Right lung (tissue), 5 donors: ENCODE results near the gene SNX32. TPM values are rescaled to one million over a fixed set of nuclear protein-coding genes. Genes with fewer than 3 reads are reported as not detected.
"Not testable (repeated sequence)": the region's sequence is repeated elsewhere in the genome, so short reads cannot be mapped to it uniquely, and the experiment has no call there.

Experiments
- DNase-seq, 2 donors: peaks; one replicate each; pipeline ENCODE4 v3.0.0-alpha.2; 2013
- polyA plus RNA-seq, 5 donors: library from polyadenylated mRNA; unstranded; fragments of 120-200 nt; gene quantifications; one replicate each; pipeline versions ENCODE4 v1.2.1 to v1.2.3, GENCODE V29; 2013; ENCODE audit warnings: inconsistent platforms in 1 of 5, low replicate concordance in 1 of 5; ENCODE audit not compliant: insufficient read length in 5 of 5, insufficient read depth in 1 of 5

The SNX32 gene
- polyA plus RNA-seq, 5 donors = 1.6 to 5.2 (median 3.1) TPM

DNA sequence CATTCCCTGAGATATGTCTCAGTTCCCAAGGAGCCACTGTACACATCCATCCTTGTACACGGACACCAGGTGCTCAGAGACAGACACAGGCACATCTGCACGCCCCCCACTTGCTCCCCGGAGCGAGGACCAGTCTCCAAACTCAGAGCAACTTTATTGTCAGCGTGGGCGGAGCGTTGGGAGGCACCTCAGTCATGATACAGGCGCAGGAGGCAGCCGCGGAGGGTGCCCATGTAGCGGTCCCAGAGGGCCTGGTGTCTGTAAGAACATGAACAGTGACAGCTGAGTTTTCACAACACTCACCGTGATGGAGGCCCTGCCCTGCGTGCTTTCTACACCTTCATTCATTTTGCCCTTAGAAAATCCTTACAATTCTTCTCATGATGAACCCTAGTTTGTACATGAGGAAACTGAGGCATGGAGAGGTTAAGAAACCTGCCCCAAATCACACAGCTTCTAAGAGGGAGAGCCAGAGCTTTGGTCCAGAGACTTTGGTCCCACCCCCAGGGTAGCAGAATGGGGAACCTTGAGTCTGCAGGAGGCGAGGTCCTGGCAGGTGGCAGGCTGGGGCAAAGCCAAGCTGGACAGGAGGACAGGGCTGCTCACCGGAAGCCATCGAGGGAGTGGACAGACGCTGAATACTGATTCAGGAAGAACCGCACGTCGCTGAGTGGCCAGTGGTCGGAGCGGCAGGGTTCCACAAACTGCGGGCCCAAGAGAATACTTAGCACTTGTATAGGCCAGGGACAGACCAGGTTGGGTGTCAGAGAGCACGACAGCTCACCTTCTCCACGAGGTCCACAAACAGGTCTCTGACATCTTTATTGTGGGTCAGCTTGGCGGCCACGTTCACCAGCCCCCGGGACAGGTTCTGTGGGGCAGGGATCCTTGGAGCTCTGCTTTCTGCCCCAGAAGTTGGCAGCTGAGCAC lies 50.3 kb downstream of the SNX32 start:
- DNase-seq = no peak

DNA sequence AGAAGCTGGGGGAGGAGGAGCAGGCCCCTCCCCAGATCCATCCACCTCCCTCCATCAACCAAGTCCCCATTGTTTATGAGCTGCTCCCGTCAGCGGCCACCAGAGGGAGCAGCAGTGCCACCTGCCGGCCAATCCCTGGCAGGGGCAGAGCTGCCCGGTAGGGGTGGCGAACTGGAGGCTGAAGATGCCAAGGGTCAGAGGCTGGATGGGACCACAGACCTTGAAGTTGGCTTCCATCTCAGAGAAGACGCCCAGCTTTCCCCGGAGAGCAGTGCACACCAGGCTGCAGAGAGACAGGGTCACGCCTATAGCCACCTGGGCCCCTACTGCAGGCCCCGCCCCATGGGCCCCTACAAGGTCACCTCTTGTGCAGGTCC lies 50.9 kb downstream of the SNX32 start:
- DNase-seq = peak in 1 of 2 donors; percentile 66

DNA sequence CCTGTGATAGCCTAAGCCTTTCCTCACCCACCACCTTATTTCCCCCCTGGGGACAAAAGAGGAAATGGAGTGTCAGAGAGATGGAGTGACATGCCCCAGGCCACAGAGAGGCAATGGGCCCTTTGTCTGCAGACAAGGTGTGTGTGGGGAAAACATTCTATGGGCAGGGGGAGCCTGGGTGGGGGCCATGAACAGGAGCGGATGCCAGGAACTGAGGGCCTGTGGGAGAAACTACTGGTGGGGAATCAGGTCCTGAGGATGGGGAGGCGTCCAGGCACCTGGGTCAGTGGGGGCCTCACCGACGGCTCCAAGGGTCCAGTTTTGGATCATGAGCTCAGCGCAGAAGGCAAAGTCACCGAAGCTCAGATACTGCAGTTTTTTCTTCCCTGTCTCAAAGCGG lies 51.5 kb downstream of the SNX32 start:
- no peak for DNase-seq

DNA sequence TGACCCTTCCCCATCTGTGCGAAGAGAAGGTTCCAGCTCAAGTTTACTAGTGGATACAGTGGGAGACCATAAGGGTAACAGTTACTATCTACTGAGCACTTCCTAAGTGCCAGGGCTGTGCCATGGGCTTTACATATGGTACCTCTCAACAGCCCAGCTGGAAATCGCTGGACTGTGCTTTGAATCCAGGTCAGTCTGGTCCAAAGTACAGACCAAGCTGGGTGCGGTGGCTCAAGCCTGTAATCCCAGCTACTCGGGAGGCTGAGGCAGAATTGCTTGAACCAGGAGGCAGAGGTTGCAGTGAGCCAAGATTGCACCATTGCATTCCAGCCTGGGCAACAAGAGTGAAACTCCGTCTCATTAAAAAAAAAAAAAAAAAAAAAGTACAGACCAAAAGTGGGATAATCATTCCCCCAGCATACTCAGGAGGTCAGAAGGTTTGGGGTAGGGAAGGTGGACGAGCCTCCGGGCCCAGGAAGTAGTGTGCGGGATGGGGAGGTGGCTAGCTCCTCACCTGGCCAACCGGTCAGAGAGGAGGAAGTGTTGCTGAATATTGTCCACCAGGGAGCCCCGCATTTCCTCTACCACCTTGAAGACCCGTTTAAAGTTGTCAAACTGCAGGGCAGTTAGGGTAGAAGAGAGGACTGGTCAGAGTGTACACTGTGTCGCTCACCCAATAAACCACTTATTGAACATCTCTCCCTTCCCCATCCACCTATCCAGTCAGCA lies 52.2 kb downstream of the SNX32 start:
- DNase-seq = no peak

DNA sequence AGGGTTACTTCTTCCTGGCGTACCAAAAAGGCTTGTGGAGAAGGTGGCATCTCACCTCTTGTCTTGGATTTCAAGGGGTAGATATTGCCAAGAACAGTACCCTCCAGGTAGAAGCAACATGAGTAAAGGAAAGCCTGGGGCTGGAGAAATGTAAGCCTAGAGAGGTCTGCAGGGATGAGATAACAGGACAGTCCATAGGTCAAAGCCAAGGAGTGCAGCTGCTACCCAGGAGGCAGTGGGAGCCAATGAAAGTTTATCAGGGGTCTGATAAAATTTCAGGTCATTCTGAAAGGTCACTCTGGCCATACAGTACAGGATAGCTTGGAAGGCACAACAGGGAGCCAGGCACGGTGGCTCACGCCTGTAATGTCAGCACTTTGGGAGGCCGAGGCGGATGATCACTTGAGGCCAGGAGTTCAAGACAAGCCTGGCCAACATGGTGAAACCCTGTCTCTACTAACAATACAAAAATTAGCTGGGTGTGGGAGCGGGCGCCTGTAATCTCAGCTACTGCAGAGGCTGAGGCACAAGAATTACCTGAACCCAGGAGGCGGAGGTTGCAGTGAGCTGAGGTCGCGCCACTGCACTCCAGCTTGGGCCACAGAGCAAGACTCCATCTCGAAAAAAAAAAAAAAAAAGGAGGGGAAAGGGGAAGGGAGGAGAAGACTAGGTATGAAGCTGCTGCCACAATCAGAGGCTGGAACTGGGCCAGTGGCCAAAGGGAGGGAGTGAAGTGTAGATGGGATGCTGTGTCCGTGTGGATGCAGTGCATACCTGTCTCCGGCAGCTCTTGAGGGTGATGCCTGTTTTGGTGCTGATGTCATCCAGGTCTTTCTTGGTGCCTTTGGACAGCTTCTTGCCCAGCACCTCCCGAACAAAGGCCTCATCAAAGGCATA lies 53.3 kb downstream of the SNX32 start:
- DNase-seq = no peak

DNA sequence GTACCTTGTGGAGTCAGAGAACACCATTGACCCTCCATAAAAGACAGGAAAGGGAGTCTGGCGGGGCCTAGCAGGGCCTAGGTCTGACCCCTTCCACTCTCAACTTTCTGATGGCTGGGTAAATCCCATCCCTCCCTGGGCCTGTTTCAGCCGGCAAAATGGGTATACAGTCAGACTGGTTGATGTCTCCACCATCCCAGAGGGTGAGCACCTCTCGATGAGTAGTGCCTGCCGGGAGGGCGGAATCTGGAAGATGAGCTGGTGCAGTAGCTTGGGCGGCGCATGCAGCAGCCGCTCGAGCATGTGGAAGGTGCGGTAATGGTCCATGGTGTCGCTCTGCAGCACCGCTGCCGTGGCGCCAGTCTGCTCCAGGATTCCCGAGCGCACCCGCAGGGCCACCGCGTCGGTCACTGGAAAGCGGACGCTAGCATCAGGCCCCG lies 54.0 kb downstream of the SNX32 start:
- DNase-seq = no peak

DNA sequence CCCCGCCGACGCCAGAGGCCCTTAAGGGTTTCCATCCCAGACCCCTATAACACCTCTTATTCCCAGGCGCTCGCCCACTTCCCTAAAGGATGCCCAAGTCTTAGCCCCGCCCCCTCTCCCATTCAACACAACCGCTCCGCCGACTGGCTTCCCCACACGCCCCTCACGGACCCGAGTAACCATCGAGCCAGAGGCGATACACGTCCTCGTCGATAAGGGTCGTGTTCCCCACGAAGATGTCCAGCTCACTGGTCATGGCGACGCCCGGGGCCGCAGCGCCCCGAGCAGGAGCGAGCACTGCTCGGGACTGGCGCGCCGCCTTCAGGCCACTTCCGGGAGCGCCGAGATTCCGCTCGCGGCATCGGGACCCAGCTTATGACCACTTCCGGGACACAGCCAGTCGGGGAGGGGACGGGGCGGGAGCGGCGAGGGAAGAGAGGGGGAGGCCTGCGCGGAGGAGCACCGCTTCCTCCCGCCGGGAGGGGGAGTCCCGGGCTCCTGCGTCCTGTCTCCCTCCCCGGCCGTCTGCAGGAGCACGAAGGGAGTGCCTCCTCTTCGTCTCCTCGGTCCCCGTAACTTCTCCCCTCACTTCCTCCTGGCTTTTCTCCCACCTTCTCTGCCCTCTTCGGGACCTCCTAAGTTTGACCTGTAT lies 54.5 kb downstream of the SNX32 start, which contains the start of gene FIBP:
Gene FIBP, minus strand, starts transcription at position 309 of the 652 bp plus-strand sequence. Its CDS starts 53 bp downstream, at position 256.
- peak; percentile 97 for DNase-seq

DNA sequence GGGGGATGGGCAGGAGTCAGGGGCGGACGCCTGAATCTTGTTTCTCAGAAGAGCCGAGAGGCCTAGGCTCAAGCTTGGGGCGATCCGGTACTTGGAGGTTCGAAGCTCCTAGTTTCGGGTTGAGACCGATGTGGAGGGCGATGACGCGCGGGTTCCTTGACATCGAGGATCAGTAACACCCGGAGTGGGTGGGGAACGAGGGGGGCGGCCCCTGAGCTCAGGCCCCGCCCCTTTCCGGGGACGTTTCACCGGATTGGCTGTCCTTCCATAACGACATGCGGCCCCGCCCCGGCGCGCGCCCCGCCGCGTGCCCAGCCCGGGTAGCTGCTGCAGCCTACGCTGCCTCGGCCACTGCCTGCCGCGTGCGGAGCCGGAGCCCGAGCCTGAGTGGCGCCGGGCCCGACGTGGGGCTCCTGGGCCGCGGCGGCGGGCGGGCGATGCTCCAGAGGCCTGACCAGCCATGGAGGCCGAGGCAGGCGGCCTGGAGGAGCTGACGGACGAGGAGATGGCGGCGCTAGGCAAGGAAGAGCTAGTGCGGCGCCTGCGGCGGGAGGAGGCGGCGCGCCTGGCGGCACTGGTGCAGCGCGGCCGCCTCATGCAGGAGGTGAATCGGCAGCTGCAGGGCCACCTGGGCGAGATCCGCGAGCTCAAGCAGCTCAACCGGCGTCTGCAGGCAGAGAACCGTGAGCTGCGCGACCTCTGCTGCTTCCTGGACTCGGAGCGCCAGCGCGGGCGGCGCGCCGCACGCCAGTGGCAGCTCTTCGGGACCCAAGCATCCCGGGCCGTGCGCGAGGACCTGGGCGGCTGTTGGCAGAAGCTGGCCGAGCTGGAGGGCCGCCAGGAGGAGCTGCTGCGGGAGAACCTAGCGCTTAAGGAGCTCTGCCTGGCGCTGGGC lies 56.8 kb downstream of the SNX32 start, which contains the start of gene CCDC85B:
Gene CCDC85B, plus strand, starts transcription at position 350 of the 895 bp plus-strand sequence. Its CDS starts 111 bp downstream, at position 461.
- DNase-seq = peak; percentile 96 to 98

DNA sequence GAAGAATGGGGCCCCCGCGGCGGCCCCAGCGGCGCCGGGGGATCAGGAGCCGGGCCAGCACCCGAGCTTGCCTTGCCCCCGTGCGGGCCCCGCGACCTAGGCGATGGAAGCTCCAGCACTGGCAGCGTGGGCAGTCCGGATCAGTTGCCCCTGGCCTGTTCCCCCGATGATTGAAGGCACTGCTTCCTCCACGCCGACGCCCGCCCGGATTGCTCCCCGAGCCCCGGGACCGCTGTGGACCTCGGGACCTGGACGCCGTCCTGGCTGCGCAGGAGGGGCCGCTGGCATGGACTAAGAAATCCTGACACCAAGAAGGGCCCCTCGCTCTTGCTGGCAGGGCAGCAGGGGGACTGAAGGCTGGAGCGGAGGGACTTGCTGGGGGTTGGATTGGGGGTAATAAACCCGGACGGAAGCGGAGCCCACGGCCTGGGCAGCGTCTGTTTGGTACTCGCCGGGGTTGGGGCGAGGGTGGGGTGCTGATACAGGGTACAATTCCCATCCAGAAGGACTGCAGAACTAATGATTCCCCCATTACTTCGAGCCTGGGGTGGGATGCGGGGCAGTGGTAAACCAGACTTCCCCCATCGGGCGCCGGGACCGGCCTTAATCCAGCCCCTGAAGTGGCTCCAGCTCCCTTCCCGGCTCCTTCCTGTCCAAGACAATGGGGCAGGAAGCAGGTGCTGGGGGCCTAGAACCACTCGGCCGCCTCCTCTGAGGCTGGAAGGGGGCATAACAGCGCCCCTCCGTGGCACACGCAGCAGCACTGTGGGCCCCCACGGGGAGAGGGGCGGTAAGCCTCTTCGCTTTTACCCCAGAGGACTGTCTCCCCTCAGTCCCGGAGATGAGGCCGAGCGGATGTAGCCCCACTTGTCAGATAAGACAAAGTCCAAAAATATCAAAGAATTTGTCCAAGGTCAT lies 57.7 kb downstream of the SNX32 start:
- DNase-seq = no peak

DNA sequence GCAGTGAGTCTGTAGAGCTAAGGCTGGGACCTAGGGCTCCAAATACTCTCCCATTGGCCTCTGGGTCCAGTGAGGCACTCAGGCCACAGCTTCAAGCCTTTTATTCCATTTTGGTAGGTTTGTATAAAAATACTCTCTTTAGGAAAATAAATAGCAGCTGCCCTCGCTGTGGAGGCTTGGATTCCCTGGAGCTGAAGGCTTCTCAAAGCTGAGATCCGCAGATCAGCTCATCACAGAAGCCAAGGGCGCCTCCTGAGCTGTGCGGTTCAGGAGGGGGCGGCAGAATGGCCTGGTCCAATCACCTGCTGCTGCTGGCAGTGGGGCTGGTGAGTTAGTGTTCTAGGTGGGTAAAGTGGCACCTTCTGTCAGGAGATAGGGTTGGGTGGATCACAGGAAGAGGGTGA lies 58.4 kb downstream of the SNX32 start:
- not testable (repeated sequence) for DNase-seq

DNA sequence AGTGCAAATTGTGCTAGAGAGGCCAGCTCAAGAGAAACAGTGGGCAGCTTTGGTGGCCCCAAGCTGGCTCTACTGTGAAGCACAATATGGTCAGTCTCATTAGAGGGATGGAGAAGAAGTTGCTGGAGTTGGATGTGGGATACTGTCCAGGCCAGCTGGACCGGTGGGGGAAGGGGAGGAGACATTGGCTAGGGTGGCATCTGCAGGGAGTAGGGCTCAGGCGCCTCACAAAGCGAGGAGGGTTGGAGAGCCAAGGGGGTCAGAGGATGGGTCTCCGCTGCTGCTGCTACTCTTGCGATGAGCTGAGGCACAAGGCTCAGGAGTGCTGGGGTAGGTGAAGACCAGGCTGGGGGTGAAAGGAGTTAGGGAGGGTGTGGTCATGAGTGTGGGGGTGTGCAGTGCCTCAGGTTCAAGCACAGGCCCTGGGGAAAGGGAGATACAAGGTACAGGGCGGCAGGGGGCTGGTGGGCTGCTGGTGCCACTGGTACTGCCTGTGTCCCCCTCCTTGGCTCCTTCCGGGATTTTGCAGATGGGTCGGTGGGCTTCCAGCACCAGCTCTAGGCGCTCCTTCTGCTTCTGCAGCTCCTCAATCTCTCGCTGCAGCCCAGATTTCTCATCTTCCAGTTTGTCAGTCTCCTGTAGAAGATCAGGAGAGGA lies 59.0 kb downstream of the SNX32 start:
- DNase-seq = no peak

DNA sequence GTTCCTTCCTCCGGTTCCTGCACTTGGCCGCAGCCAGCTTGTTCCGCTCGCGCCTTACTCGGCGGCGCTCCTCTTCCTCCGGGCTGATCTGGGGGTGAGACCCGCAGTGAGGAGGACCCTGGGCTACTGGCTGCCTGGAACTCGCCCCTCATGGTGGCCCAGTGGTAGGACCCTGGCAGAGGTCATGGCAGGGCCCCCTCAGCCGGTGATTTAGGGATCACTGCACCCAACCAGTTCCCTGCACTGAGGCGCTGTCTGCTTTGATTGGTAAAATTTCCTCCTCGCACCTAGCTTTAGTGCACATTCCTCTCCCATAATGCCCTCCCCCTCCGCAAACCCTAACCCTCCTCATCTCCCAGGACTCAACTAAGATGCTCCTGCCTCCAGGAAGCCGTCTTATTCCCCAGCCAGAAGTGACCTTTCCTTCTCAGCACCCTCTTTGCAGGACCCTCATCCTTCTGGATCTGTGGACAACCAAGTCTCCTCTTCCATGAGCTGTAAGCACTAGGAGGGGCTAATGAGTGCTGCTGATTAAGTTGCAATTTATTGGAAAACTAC lies 60.4 kb downstream of the SNX32 start:
- no peak for DNase-seq

DNA sequence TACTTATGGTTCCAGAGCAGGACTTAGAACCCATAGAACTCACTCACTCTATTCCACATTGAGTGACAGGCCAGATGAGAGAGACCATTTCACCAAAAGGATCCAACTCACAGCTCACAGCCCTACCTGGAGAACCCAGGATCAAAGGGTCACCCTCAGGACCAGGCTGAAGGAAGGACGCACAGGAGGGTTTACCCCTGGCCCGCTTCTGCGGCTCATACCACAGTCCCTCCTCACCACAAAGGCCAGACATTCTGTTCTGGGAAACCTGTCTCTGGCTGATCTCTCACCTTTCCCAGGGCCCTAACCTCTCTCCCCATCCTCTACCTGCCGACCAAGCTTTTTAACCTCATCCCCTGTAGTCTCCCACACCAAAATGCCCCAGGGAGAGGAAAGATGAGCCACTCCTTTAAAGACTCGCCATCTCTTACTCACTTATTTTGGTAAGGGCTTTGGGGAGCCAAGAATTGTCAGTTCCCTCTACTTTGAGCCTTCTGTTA lies 61.8 kb downstream of the SNX32 start:
- DNase-seq = no peak

DNA sequence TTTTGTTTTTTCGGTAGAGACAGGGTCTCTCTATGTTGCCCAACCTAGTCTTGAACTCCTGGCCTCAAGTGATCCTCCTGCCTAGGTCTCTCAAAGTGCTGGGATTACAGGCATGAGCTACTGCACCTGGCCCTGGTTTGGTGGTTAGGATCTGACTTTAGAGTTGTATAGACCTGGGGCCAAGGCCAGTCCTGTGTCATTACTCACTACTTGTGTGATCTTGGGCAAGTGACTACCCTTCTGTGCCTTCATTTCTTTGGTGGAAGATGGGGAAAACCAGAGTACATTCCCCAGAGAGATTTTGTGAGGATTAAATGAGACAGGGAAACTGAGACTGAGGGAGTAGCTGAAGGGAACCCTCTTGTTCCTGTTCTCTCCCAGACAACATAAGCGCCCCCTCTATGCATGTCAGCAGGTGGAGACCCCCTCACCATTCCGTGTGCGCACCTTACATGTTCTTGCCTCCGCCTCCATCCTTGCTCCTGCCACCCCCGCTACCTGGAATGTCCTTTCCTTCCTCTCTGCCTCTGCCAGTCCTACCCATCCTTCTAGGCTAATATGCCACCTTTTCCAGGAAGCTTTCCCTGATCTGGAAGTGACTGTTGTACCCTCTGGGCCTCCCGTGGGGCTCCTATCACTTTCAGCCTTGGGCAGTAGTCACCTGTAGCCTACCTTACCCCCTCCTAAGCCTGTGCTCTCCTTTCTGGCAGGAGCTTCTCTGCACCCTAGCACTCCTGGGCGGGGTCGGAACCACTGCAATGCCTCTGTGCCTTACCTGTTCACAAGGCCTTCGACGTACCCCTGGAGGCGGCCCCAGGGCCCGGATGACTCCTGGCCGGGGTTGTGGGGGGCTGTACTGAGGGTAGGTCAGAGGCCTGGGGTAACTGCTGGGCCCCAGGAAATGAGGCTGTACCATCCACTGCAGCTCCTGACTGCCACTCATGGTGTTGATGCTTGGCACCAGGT lies 62.6 kb downstream of the SNX32 start:
- no peak for DNase-seq

DNA sequence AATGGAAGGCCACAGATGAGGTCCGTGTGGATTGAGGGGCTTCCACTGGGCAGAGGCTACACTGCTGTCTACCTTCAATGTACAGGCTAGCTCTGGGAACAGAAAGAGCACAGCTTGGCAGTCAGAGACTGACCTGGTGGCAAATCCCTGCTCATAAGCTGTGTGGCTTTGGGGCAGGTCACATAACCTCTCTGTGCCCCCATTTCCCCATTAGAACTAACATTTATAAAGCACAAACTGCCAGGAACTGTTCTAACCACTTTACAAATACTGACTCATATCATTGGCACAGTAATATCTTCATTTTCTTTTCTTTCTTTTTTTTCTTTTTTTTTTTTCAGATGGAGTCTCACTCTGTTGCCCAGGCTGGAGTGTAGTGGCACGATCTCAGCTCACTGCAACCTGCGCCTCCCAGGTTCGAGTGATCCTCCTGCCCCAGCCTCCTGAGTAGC lies 63.3 kb downstream of the SNX32 start:
- no peak for DNase-seq

DNA sequence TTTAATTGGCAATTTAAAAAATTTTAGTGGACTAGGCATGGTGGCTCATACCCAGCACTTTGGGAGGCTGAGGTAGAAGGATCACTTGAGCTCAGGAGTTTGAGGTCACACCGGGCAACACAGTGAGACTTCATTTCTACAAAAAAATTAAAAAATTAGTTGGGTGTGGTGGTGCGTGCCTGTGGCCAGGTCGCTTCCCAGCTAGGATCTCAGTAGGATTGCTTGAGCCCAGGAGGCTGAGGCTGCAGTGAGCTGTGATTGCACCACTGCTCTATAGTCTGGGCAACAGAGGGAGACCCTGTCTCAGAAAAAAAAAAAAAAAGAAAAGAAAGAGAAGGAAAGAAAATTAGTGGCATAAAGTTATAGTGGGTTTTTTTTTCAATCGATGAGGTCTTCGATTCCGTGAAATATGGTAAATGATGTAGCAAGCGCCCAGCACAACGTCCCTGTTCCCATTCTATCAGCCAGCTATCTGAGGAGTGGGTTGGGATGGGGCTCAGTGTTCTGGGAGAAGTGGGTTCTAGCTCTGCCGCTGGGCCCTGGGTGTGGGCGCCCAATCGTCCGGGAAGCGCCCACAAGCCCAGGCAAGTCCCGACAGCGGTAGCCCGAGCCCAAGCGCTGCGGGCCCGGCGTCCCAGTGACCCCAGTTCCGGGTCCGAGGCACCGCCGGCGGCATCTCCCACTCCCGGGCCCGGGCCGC lies 65.0 kb downstream of the SNX32 start:
- no peak for DNase-seq
